K562 (cell line): ENCODE results near the gene TTL. TPM values are rescaled to one million over a fixed set of nuclear protein-coding genes. Genes with fewer than 3 reads are reported as not detected.

Experiments
- ATAC-seq: fragments of 200-7000 bp; cut with Tn5 transposase; 3 replicates; pipeline ENCODE4 v1.9.1; 2020; ENCODE audit warnings: moderate library complexity
- BruUV-seq: library from RNA; stranded (reverse); fragments of 400-500 nt; replicated peaks from 2 replicates; lab custom pipeline; 2021; lab: Mats Ljungman, UMichigan
- CTCF ChIA-PET: fragments of 300-600 bp; formaldehyde crosslinking; extraction: SDS; loops from one replicate; lab custom pipeline; 2021; ENCODE audit warnings: low intra/inter-chr PET ratio; lab: Yijun Ruan, JAX
- POLR2A ChIA-PET: fragments of 300-600, 350-650 bp; sonication (Branson Sonifier 250); formaldehyde crosslinking; extraction: SDS; loops from one replicate; lab custom pipeline; 2021; ENCODE audit warnings: antibody characterized with exemption, inconsistent platforms; lab: Yijun Ruan, JAX
- DNase-seq, 4 experiments: peaks; one replicate each; pipeline versions ENCODE4 v3.0.0 to v3.0.0-alpha.2; 2011 to 2018; ENCODE audit warnings: low spot score in 3 of 4, mixed read lengths in 3 of 4; ENCODE audit errors: extremely low read depth in 1 of 4
- FAIRE-seq: peaks from 2 replicates; lab custom pipeline; 2011; peaks lifted over from hg19 to GRCh38; lab: Jason Lieb, UNC
- H2AFZ ChIP-seq: 2 replicates; pipeline ENCODE4 v1.6.0; 2011; ENCODE audit warnings: low read depth, low read length, control low read depth, inconsistent platforms
- H3K27ac ChIP-seq: fragments of 200-600 bp; 3 replicates; pipeline ENCODE4 v1.8.0; 2011; ENCODE audit warnings: low read depth, mild to moderate bottlenecking, control low read depth, inconsistent platforms, low read length, moderate library complexity, mixed read lengths; ENCODE audit errors: extremely low read depth
- H3K27me3 ChIP-seq, 2 experiments: fragments of 300-600 bp in 1 of 2; 2 replicates in 1 of 2; 3 replicates in 1 of 2; pipeline versions ENCODE4 v1.6.0 to v1.8.0; 2011; ENCODE audit warnings: inconsistent platforms in 2 of 2, low read length in 2 of 2, mild to moderate bottlenecking in 1 of 2, mixed read lengths in 1 of 2, moderate library complexity in 1 of 2; ENCODE audit not compliant: control insufficient read depth in 2 of 2, insufficient read depth in 2 of 2
- H3K36me3 ChIP-seq: fragments of 300-600 bp; 3 replicates; pipeline ENCODE4 v1.8.0; 2011; ENCODE audit warnings: mild to moderate bottlenecking, low read length, inconsistent platforms; ENCODE audit not compliant: control insufficient read depth, insufficient read depth
- H3K4me1 ChIP-seq, 2 experiments: fragments of 200-600 bp in 1 of 2; replicated peaks in 1 of 2; 2 replicates in 1 of 2; 3 replicates in 1 of 2; pipeline versions ENCODE4 v1.5.1 to v1.8.0; 2011; ENCODE audit warnings: inconsistent platforms in 2 of 2, low read length in 2 of 2, mild to moderate bottlenecking in 1 of 2, mixed read lengths in 1 of 2, moderate library complexity in 1 of 2; ENCODE audit not compliant: control insufficient read depth in 2 of 2, insufficient read depth in 2 of 2
- H3K4me2 ChIP-seq: 2 replicates; pipeline ENCODE4 v1.6.1; 2011; ENCODE audit warnings: low read length, control low read depth, inconsistent platforms, mixed read lengths; ENCODE audit not compliant: insufficient read depth
- H3K4me3 ChIP-seq: fragments of 200-600 bp; sonication (generic), shearing (Covaris generic); 2 replicates; pipeline ENCODE4 v1.5.1; 2016; ENCODE audit warnings: control low read depth, inconsistent platforms
- H3K79me2 ChIP-seq: fragments of 200-600 bp; 3 replicates; pipeline ENCODE4 v1.8.0; 2011; ENCODE audit warnings: low read length, inconsistent platforms; ENCODE audit not compliant: control insufficient read depth, insufficient read depth
- H3K9ac ChIP-seq, 2 experiments: 2 replicates each; pipeline versions ENCODE4 v1.6.0 to v1.6.1; 2011; ENCODE audit warnings: low read depth in 2 of 2, low read length in 2 of 2, control low read depth in 1 of 2, inconsistent platforms in 1 of 2, mild to moderate bottlenecking in 1 of 2, mixed read lengths in 1 of 2; ENCODE audit not compliant: insufficient read depth in 1 of 2
- H3K9me1 ChIP-seq: one replicate; pipeline ENCODE4 v1.6.0; 2011; ENCODE audit warnings: inconsistent platforms, mild to moderate bottlenecking, low read length, moderate library complexity; ENCODE audit not compliant: control insufficient read depth, insufficient read depth
- H3K9me3 ChIP-seq: replicated peaks from 2 replicates; pipeline ENCODE4 v1.5.1; 2011; ENCODE audit warnings: low read depth, low read length, inconsistent platforms; ENCODE audit not compliant: control insufficient read depth, insufficient read depth
- H4K20me1 ChIP-seq: replicated peaks from 2 replicates; pipeline ENCODE4 v1.6.1; 2011; ENCODE audit warnings: low read length, inconsistent platforms, mixed read lengths; ENCODE audit not compliant: control insufficient read depth, insufficient read depth
- ATF1 ChIP-seq, 2 experiments: fragments of 450-650 bp in 1 of 2; IDR thresholded peaks; 2 replicates each; pipeline ENCODE4 v1.6.1; 2016; ENCODE audit warnings: missing compliant biosample characterization in 1 of 2, missing genetic modification characterization in 1 of 2
- CHD1 ChIP-seq: fragments of 200-600 bp; sonication (generic); IDR thresholded peaks from one replicate; pipeline ENCODE4 v1.6.1; 2012; ENCODE audit warnings: mild to moderate bottlenecking, moderate library complexity, low read length, inconsistent platforms
- CREM ChIP-seq: IDR thresholded peaks from 2 replicates; pipeline ENCODE4 v1.6.1; 2014; ENCODE audit warnings: antibody characterized with exemption, low read depth
- E2F4 ChIP-seq: sonication (generic); formaldehyde crosslinking; IDR thresholded peaks from 2 replicates; pipeline ENCODE4 v1.8.0; 2022; ENCODE audit warnings: mild to moderate bottlenecking, low read depth, missing genetic modification reagents
- ETV6 ChIP-seq, 3 experiments: fragments of 150-350 bp in 1 of 3; sonication (generic) in 1 of 3; formaldehyde crosslinking in 1 of 3; IDR thresholded peaks; 2 replicates each; pipeline versions ENCODE4 v1.6.1 to v1.8.0; 2014 to 2022; ENCODE audit warnings: borderline replicate concordance in 2 of 3, low read depth in 2 of 3, antibody characterized with exemption in 1 of 3, low read length in 1 of 3, mild to moderate bottlenecking in 1 of 3, missing genetic modification reagents in 1 of 3
- HBP1 ChIP-seq: fragments of 450-650 bp; formaldehyde crosslinking; IDR thresholded peaks from 2 replicates; pipeline ENCODE4 v1.4.0; 2022; ENCODE audit warnings: missing genetic modification characterization
- ILK ChIP-seq: fragments of 450-650 bp; IDR thresholded peaks from 2 replicates; pipeline ENCODE4 v1.6.1; 2016; ENCODE audit warnings: missing genetic modification characterization, low read depth, mild to moderate bottlenecking, missing compliant biosample characterization, moderate library complexity, borderline replicate concordance
- JUN ChIP-seq, 2 experiments: sonication (generic) in 1 of 2; formaldehyde crosslinking in 1 of 2; IDR thresholded peaks; 2 replicates each; pipeline versions ENCODE4 v1.6.1 to v1.8.0; 2012 to 2022; ENCODE audit warnings: borderline replicate concordance in 2 of 2, mild to moderate bottlenecking in 2 of 2, improper control_type of control experiment in 1 of 2, low read depth in 1 of 2, low read length in 1 of 2, missing genetic modification reagents in 1 of 2
- KDM5B ChIP-seq: fragments of 200-600 bp; sonication (generic); IDR thresholded peaks from 2 replicates; pipeline ENCODE4 v1.6.1; 2012; ENCODE audit warnings: low read depth, mild to moderate bottlenecking, moderate library complexity, low read length, control low read depth, inconsistent platforms; ENCODE audit not compliant: insufficient replicate concordance
- MAFK ChIP-seq: IDR thresholded peaks from 2 replicates; pipeline ENCODE4 v1.6.1; 2011; ENCODE audit warnings: low read length, improper control_type of control experiment
- MAZ ChIP-seq, 2 experiments: fragments of 450-650 bp in 1 of 2; sonication (generic) in 1 of 2; formaldehyde crosslinking; IDR thresholded peaks in 1 of 2; conservative IDR thresholded peaks in 1 of 2; 2 replicates each; pipeline versions ENCODE4 v1.4.0 to v1.5.0; 2020; ENCODE audit warnings: mild to moderate bottlenecking in 1 of 2, missing genetic modification reagents in 1 of 2
- NBN ChIP-seq: fragments of 450-650 bp; IDR thresholded peaks from 2 replicates; pipeline ENCODE4 v1.6.1; 2016; ENCODE audit warnings: low read depth, mild to moderate bottlenecking
- POLR2AphosphoS2 ChIP-seq: IDR thresholded peaks from 2 replicates; pipeline ENCODE4 v1.6.1; 2012; ENCODE audit warnings: low read length, improper control_type of control experiment
- RCOR1 ChIP-seq, 2 experiments: IDR thresholded peaks; 2 replicates each; pipeline ENCODE4 v1.6.1; 2012; ENCODE audit warnings: low read depth in 2 of 2, low read length in 2 of 2, borderline replicate concordance in 1 of 2, improper control_type of control experiment in 1 of 2
- ZNF274 ChIP-seq: IDR thresholded peaks from 2 replicates; pipeline ENCODE4 v1.6.1; 2011; ENCODE audit warnings: low read depth, mild to moderate bottlenecking, low read length, moderate library complexity, borderline replicate concordance
- ZNF778 ChIP-seq: fragments of 450-650 bp; formaldehyde crosslinking; IDR thresholded peaks from 2 replicates; pipeline ENCODE4 v1.4.0; 2020; ENCODE audit warnings: mild to moderate bottlenecking, moderate library complexity
- WGBS: fragments of 100-300 bp; shearing (Covaris generic); methylation state at CpG from one replicate; pipeline ENCODE4 v1.1.6; 2016; ENCODE audit warnings: low coverage, mixed read lengths; ENCODE audit not compliant: insufficient coverage; ENCODE audit errors: missing lambda C conversion rate; 5-methylcytosine and 5-hydroxymethylcytosine counted together
- in situ Hi-C: fragments of 300-500 bp; cut with MboI; formaldehyde crosslinking; loops from 4 replicates; pipeline ENCODE4 v1.15.0; 2018; ENCODE audit warnings: inconsistent platforms, mixed read lengths
- intact Hi-C: fragments of 100-400 bp; cut with micrococcal nuclease; formaldehyde crosslinking; loops from 2 replicates; pipeline ENCODE4 v1.14.2; 2022
- polyA plus RNA-seq, 8 experiments: library from polyadenylated mRNA; depleted of rRNA in 4 of 8; stranded (reverse) in 5 of 8; unstranded in 3 of 8; fragments of >200 nt; fragmentation: Nextera tagmentation in 2 of 8; fragmentation: Illumina TruSeq in 1 of 8; extraction: Ambion mirVana in 2 of 8; extraction: Trizol in 1 of 8; gene quantifications; 2 replicates each; pipeline versions ENCODE4 v1.2.1 to v1.2.3, GENCODE V29; 2011 to 2014; ENCODE audit warnings: inconsistent platforms in 1 of 8, missing spikeins in 1 of 8
- total RNA-seq, 7 experiments: library from RNA; depleted of rRNA in 6 of 7; stranded (reverse); fragments of >200 nt in 6 of 7; fragmentation: Illumina TruSeq in 2 of 7; extraction: Trizol in 2 of 7; gene quantifications; 2 replicates each; pipeline versions ENCODE4 v1.2.1 to v1.2.3, GENCODE V29; 2011 to 2021; ENCODE audit warnings: low replicate concordance in 1 of 7
- TF ChIP-seq, protein P1 (sequence below): fragments of 450-650 bp; formaldehyde crosslinking; IDR thresholded peaks from 2 replicates; pipeline ENCODE4 v1.4.0; 2020; ENCODE audit warnings: mild to moderate bottlenecking, moderate library complexity

TTL gene
- total and polyA plus RNA-seq, 9 of the 15 experiments (the other 6 are each of a cell fraction or from before 2014, with no cell fraction given): 9.4 to 54.4 (median 34.9) TPM

GRCh38 chr2:112483042-112483473, 1.1 kb downstream of the TTL start:
- DNase-seq (peak; percentile 52 to 62 (median 56)), ATAC-seq (peak; percentile 46), FAIRE-seq (no peak)
- ChIA-PET CTCF (no interaction called here), POLR2A (interaction anchor here (0.7 to 1.0 kb wide), 2 partner anchors 57 to 241 kb away, joined by 3 read pairs; no protein-coding TSS in a partner anchor)
- H3K9ac ChIP-seq: peak overlapping the region; percentile 77 to 98
- H3K4me2 ChIP-seq: peak overlapping the region; percentile 98
- H4K20me1 ChIP-seq: no peaks in the 10 kb centered on the region
- H3K79me2 ChIP-seq: peaks cover 59% of the 10 kb centered on the region
- WGBS: under 1% methylated on average over 10 of the region's 10 CpGs
- H3K4me1 ChIP-seq: peaks cover 24 to 25% of the 10 kb centered on the region in 2 experiments; a peak in 4 of 5 replicates
- peak overlapping the region; percentile 90 for H3K27ac ChIP-seq
- H3K4me3 ChIP-seq: peak overlapping the region; percentile 91
- H3K27me3 ChIP-seq: no peaks in the 10 kb centered on the region; a peak in 1 of 5 replicates
- H2AFZ ChIP-seq: peak overlapping the region; percentile 73
- no TSS peak for BruUV-seq
- intact Hi-C loops (loop anchor here (5.0 to 10.0 kb wide), 3 partner anchors 226 to 598 kb away; partner anchors contain the start of genes ANAPC1, NT5DC4 and ZC3H8), in situ Hi-C loops (loop anchor here (25.0 kb wide), 1 partner anchor 221 kb away; the partner anchor contains the start of gene ZC3H8)
- no peaks in the 10 kb centered on the region for H3K9me3 ChIP-seq
- no peaks in the 10 kb centered on the region for H3K9me1 ChIP-seq
- H3K36me3 ChIP-seq: peaks cover 36% of the 10 kb centered on the region
- TF ChIP-seq NBN (0 out of 2 replicates have a peak, but pooled peaks have one; percentile 14), ZNF778 (CRISPR knock-in tag) (no peak), MAFK (no peak), MAZ (CRISPR knock-in tag; conservative IDR thresholded peaks at IDR 0.05 in 1 of 2, IDR thresholded peaks at IDR 0.05 in 1 of 2) (no peak), KDM5B (peak; percentile 16), CREM (peak; percentile 28; the same call in 1 of the 2 replicates), RCOR1 (IDR thresholded peaks at IDR 0.05; ENCODE audit: borderline replicate concordance in 1 of 2, low read depth in 2 of 2, low read length in 2 of 2) (no peak), POLR2AphosphoS2 (no peak), ATF1 (CRISPR knock-in tag; IDR thresholded peaks at IDR 0.05) (no peak), ATF1 (tag; IDR thresholded peaks at IDR 0.05) (peak; percentile 32; the same call in 1 of the 2 replicates), JUN (IDR thresholded peaks at IDR 0.05; ENCODE audit: borderline replicate concordance, low read depth, low read length) (no peak), JUN (CRISPR knock-in tag; IDR thresholded peaks at IDR 0.05; ENCODE audit: borderline replicate concordance) (no peak), ILK (no peak), ZNF274 (no peak), CHD1 (peak; percentile 34), HBP1 (no peak), ETV6 (IDR thresholded peaks at IDR 0.05; ENCODE audit: borderline replicate concordance in 1 of 2, low read depth in 2 of 2, low read length in 1 of 2) (no peak), ETV6 (CRISPR knock-in tag; IDR thresholded peaks at IDR 0.05; ENCODE audit: borderline replicate concordance) (no peak), E2F4 (CRISPR knock-in tag) (no peak)
- TF ChIP-seq, protein P1, sequence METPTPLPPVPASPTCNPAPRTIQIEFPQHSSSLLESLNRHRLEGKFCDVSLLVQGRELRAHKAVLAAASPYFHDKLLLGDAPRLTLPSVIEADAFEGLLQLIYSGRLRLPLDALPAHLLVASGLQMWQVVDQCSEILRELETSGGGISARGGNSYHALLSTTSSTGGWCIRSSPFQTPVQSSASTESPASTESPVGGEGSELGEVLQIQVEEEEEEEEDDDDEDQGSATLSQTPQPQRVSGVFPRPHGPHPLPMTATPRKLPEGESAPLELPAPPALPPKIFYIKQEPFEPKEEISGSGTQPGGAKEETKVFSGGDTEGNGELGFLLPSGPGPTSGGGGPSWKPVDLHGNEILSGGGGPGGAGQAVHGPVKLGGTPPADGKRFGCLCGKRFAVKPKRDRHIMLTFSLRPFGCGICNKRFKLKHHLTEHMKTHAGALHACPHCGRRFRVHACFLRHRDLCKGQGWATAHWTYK (CRISPR knock-in tag): peak; percentile 19; the same call in 1 of the 2 replicates
